NCI-H510A treated with DMSO at 0.1 percent for 48 hours (cell line): ENCODE results near the gene RBAK.
A peak's percentile ranks its signal among the peaks of the same experiment; 100 is the strongest.
"Not testable (repeated sequence)": the region's sequence is repeated elsewhere in the genome, so short reads cannot be mapped to it uniquely, and the experiment has no call there.

ENCODE experiments used
- DNase-seq: peaks from one replicate; lab custom pipeline; 2025; lab: John Stamatoyannopoulos, UW

RBAK gene

DNA sequence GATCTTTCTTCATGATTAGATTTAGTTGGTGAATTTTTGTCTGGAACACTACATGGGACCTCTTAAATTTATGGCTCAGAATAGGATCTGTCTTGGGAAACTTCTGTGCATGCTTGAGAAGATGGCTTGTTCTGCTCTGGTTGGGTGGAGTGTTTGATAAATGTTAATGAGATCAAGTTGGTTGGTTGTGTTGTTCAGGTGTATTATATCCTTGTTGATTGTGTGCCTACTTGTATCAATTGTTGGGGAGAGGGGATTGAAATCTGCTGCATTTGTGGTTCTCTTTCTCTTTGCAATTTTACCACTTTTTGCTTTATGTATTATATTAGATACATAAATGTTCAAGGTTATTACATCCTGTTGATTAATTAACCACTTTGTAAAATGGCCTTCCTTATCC lies 6.1 kb downstream of the RBAK start:
- not testable (repeated sequence) for DNase-seq

GRCh38 chr7:5053175-5053574 lies 7.5 kb downstream of the RBAK start:
- no peak for DNase-seq

DNA sequence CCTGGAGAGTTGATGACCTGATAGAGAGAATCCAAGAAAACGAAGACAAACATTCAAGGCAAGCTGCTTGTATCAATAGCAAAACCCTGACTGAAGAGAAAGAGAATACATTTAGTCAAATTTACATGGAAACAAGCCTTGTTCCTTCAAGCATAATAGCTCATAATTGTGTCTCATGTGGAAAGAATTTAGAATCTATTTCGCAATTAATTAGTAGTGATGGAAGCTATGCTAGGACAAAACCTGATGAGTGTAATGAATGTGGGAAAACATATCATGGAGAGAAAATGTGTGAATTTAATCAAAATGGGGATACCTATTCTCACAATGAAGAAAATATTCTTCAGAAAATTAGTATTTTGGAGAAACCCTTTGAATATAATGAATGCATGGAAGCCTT lies 18.0 kb downstream of the RBAK start:
- no peak for DNase-seq

GRCh38 chr7:5064391-5065106 lies 18.9 kb downstream of the RBAK start:
- DNase-seq = no peak

- DNase-seq = no peak
Measured at GRCh38 chr7:5065107-5065407, 19.4 kb downstream of the RBAK start.

GRCh38 chr7:5068521-5068920 lies 22.9 kb downstream of the RBAK start:
- no peak for DNase-seq

DNA sequence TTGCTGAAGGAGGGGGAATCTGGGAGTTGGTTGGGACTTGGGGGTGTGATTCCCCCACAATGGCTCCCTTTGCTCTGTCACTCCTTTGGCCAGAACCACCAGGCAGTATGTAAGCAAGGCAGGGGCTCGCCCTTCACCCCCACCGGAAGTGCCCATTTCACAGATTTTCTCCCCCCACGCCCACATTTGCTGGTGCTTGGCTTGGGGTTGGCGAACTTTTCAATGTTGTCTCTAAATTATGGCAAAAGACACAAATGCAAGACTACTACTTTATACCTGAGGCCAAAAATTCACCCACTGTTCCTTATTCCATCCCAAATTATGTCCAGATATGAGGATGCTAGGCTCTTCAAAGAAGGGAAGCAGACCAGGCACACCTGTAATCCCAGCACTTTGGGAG lies 24.5 kb downstream of the RBAK start:
- no peak for DNase-seq

DNA sequence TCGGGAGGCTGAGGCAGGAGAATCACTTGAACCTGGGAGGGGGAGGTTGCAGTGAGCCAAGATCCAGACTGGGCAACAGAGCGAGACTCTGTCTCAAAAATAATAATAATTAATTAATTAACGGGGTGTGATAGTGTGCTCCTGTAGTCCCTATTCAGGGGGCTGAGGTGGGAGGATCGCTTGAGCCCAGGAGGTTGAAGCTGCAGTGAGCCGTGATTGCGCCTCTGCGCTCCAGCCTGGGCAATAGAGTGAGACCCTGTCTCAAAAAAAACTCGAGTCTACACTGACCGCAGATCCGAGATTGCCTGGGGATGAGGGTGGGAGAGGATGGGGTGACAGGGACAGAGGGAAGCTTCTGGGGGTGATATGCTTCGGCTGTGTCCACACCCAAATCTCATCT lies 29.5 kb downstream of the RBAK start:
- not testable (repeated sequence) for DNase-seq

DNA sequence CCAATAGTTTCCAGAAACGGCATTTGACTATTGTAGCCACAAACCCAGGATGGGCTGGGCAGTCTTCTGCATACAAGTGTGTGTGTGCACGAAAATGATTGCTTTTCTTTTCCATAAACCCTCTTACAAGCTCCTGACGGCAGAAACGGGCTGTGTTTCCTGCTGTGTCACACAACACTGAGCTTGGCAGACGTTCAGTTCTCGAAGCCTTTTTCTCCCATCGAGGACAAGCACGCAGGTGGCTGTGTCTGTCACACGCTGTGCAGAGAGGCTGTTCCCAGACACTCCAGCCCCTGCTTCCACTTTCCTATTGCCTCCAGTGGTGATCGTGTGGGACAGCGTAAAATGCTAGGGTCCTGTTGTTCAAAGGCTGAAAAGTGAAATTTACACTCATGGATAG lies 32.1 kb downstream of the RBAK start:
- DNase-seq = peak; percentile 15

GRCh38 chr7:5082806-5083205 lies 37.1 kb downstream of the RBAK start:
- no peak for DNase-seq

DNA sequence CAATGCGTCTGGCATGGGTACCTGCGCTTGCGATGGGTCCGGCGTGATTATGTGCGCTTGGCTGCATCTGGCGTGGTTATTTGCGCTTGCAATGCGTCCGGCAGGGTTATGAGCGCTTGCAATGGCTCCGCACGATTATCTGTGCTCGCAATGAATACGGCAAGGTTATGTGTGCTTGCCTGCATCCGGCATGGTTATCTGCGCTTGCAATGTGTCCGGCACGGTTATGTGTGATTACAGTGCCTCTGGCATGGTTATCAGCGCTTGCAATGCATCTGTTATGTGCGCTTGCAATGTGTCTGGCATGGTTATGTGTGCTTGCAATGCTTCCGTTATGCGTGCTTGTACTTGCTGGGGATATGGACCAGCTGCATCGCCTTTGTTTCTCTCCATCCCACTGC lies 37.7 kb downstream of the RBAK start:
- no peak for DNase-seq

GRCh38 chr7:5086256-5086655 lies 40.6 kb downstream of the RBAK start:
- DNase-seq = no peak

- not testable (repeated sequence) for DNase-seq
Measured at GRCh38 chr7:5088228-5088833, 42.7 kb downstream of the RBAK start.

DNA sequence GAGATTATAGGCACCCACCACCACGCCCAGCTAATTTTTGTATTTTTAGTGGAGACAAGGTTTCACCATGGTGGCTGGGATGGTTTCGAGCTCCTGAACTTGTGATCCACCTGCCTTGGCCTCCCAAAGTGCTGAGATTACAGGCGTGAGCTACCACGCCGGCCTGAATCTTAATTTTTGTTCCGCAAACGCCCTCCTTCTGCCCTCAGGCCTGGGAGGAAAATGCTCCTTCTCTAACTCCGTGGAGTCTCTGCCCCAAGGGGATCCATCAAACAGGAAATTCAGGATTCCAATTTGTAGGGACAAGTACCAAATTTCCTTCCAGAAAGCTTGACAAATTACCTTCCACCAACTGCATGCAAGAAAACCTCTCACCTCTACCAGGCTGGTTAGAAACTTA lies 43.2 kb downstream of the RBAK start:
- no peak for DNase-seq

GRCh38 chr7:5093948-5094347 lies 48.3 kb downstream of the RBAK start:
- DNase-seq = no peak

DNA sequence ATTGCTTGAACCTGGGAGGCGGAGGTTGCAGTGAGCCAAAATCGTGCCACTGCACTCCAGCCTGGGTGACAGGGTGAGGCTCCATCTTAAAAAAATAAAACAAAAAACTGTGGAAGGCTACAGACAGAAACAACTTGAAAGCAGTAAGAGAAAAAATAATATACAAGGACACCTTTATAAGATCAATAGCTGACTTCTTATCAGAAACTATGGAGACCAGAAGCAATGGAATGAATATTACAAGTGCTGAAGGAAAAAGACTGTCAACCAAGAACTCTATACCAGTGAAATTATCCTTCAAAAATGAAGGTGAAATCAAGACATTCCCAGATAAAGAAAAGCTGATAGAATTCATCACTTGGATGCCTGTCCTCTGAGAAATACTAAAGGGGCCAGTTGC lies 49.0 kb downstream of the RBAK start:
- DNase-seq = no peak

DNA sequence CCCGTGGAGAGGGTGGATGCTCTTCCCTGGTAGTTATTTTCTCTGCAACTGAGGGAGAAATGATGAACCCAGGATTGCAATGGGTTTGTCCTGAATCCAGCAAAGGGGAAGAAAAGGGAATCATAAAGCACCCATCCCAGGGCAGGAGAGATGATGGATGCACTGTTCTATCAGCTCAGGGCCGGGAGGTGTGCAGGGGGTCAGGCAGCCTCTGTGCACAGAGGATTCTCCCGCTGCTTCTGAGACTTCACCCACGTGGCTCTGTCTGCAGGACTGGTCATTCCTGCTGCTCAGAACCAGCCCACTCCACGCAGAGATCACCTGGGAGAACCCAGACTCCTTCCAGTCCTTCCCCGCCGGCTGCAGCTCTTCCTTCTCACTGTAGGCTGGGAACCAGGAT lies 70.7 kb downstream of the RBAK start:
- DNase-seq = no peak

GRCh38 chr7:5117095-5117970 lies 71.7 kb downstream of the RBAK start:
- no peak for DNase-seq
